HepG2 (cell line): ENCODE measurements around the gene AP4M1. TPM values are rescaled to one million over a fixed set of nuclear protein-coding genes. Genes with fewer than 3 reads are reported as not detected.
A peak's percentile ranks its signal among the peaks of the same experiment; 100 is the strongest.

Source experiments
- GABPA ChIP-seq, 2 experiments: IDR thresholded peaks; 2 replicates each; pipeline ENCODE4 v1.6.1; 2011 to 2016; ENCODE audit warnings: low read depth in 2 of 2, low read length in 1 of 2, missing biosample characterization in 1 of 2, missing genetic modification characterization in 1 of 2
- KMT2A ChIP-seq: sonication (generic); formaldehyde crosslinking; IDR thresholded peaks from 2 replicates; pipeline ENCODE4 v1.4.0; 2020; ENCODE audit warnings: missing genetic modification reagents
- MTA1 ChIP-seq: sonication (generic); formaldehyde crosslinking; IDR thresholded peaks from 2 replicates; pipeline ENCODE4 v1.4.0; 2020; ENCODE audit warnings: missing genetic modification reagents, mild to moderate bottlenecking, borderline replicate concordance
- NRL ChIP-seq: sonication (generic); formaldehyde crosslinking; IDR thresholded peaks from 2 replicates; pipeline ENCODE4 v1.5.0; 2020; ENCODE audit warnings: missing genetic modification reagents, mild to moderate bottlenecking, moderate library complexity, borderline replicate concordance
- PAX8 ChIP-seq: sonication (generic); formaldehyde crosslinking; IDR thresholded peaks from 2 replicates; pipeline ENCODE4 v1.8.0; 2022; ENCODE audit warnings: mild to moderate bottlenecking, missing genetic modification reagents, borderline replicate concordance
- TBP ChIP-seq: sonication (generic); formaldehyde crosslinking; IDR thresholded peaks from 2 replicates; pipeline ENCODE4 v1.5.0; 2020; ENCODE audit warnings: missing genetic modification reagents
- TCF12 ChIP-seq, 2 experiments: fragments of 450-650 bp in 1 of 2; sonication (generic) in 1 of 2; formaldehyde crosslinking in 1 of 2; IDR thresholded peaks; 2 replicates each; pipeline versions ENCODE4 v1.6.1 to v1.8.0; 2017 to 2022; ENCODE audit warnings: antibody characterized with exemption in 1 of 2, mild to moderate bottlenecking in 1 of 2, missing genetic modification reagents in 1 of 2, moderate library complexity in 1 of 2
- ZC3H13 ChIP-seq: sonication (generic); formaldehyde crosslinking; IDR thresholded peaks from 2 replicates; pipeline ENCODE4 v1.8.1; 2023; ENCODE audit warnings: mild to moderate bottlenecking, missing genetic modification reagents, moderate library complexity
- ZNF235 ChIP-seq: sonication (generic); formaldehyde crosslinking; IDR thresholded peaks from 2 replicates; pipeline ENCODE4 v1.8.1; 2023; ENCODE audit warnings: mild to moderate bottlenecking, missing genetic modification reagents, borderline replicate concordance
- ZNF546 ChIP-seq: sonication (generic); formaldehyde crosslinking; conservative IDR thresholded peaks from 2 replicates; pipeline ENCODE4 v1.8.1; 2023; ENCODE audit warnings: mild to moderate bottlenecking, missing genetic modification reagents
- ZNF672 ChIP-seq: sonication (generic); formaldehyde crosslinking; IDR thresholded peaks from 2 replicates; pipeline ENCODE4 v1.8.1; 2022; ENCODE audit warnings: missing genetic modification reagents
- ZNF782 ChIP-seq: sonication (generic); formaldehyde crosslinking; IDR thresholded peaks from 2 replicates; pipeline ENCODE4 v1.4.0; 2020; ENCODE audit warnings: missing genetic modification reagents, mild to moderate bottlenecking, borderline replicate concordance
- polyA plus RNA-seq, 8 experiments: library from polyadenylated mRNA; depleted of rRNA in 3 of 8; stranded (reverse) in 7 of 8; unstranded in 1 of 8; fragments of >200 nt; fragmentation: Illumina TruSeq in 4 of 8; extraction: Trizol in 4 of 8; gene quantifications; 2 replicates each; pipeline versions ENCODE4 v1.2.1 to v1.2.3, GENCODE V29; 2011 to 2016; ENCODE audit warnings: low read depth in 4 of 8, missing spikeins in 1 of 8, mixed read lengths in 1 of 8; ENCODE audit not compliant: insufficient read depth in 1 of 8
- total RNA-seq, 5 experiments: library from RNA; depleted of rRNA; stranded (reverse); fragments of >200 nt; fragmentation: Illumina TruSeq; extraction: Trizol; gene quantifications; 2 replicates each; pipeline ENCODE4 v1.2.3, GENCODE V29; 2016; ENCODE audit warnings: low read depth in 1 of 5
- TF ChIP-seq, protein P1 (sequence below): IDR thresholded peaks from 2 replicates; pipeline ENCODE4 v1.6.1; 2016; ENCODE audit warnings: low read depth, control low read depth
- TF ChIP-seq, protein P2 (sequence below): sonication (generic); formaldehyde crosslinking; IDR thresholded peaks from 2 replicates; pipeline ENCODE4 v1.4.0; 2020; ENCODE audit warnings: missing genetic modification reagents
- TF ChIP-seq, protein P3 (sequence below): sonication (generic); formaldehyde crosslinking; IDR thresholded peaks from 2 replicates; pipeline ENCODE4 v1.5.0; 2020; ENCODE audit warnings: missing genetic modification reagents
- TF ChIP-seq, protein P4 (sequence below): sonication (generic); formaldehyde crosslinking; IDR thresholded peaks from 2 replicates; pipeline ENCODE4 v1.8.0; 2022; ENCODE audit warnings: missing genetic modification reagents, mild to moderate bottlenecking, moderate library complexity, borderline replicate concordance
- TF ChIP-seq, protein P5 (sequence below): sonication (generic); formaldehyde crosslinking; IDR thresholded peaks from 2 replicates; pipeline ENCODE4 v1.9.0; 2021; ENCODE audit warnings: missing genetic modification reagents, borderline replicate concordance
- TF ChIP-seq, protein P6 (sequence below): sonication (generic); formaldehyde crosslinking; IDR thresholded peaks from 2 replicates; pipeline ENCODE4 v1.5.0; 2020; ENCODE audit warnings: missing genetic modification reagents, mild to moderate bottlenecking, borderline replicate concordance
- TF ChIP-seq, protein P7 (sequence below): IDR thresholded peaks from 2 replicates; pipeline ENCODE4 v1.6.1; 2018; ENCODE audit warnings: missing genetic modification reagents, mild to moderate bottlenecking, missing compliant biosample characterization

The AP4M1 gene
- total and polyA plus RNA-seq, 2 of the 13 experiments (the other 11 are each of a cell fraction or from before 2014, with no cell fraction given) = 6.3 to 9.7 TPM

DNA sequence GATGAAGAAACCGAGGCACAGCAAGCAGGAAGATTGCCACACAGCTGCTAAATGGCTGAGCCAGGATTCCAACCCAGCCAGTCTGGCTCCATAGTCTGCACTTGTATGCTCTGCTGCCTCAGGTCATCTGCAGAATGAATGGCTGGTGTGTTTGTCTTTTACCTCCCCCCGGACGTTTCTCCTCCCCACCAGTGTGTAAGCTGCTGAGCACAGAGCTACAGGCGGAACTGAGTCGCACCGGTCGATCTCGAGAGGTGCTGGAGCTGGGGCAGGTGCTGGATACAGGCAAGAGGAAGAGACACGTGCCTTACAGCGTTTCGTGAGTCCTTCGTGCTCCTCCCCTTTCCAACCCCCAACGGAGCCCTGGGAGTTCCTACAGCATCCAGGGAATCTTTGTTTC is 20.6 kb downstream of the AP4M1 start (continued):
- TF ChIP-seq, protein P1, sequence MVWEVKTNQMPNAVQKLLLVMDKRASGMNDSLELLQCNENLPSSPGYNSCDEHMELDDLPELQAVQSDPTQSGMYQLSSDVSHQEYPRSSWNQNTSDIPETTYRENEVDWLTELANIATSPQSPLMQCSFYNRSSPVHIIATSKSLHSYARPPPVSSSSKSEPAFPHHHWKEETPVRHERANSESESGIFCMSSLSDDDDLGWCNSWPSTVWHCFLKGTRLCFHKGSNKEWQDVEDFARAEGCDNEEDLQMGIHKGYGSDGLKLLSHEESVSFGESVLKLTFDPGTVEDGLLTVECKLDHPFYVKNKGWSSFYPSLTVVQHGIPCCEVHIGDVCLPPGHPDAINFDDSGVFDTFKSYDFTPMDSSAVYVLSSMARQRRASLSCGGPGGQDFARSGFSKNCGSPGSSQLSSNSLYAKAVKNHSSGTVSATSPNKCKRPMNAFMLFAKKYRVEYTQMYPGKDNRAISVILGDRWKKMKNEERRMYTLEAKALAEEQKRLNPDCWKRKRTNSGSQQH (CRISPR knock-in tag) = peak; percentile 83; the same call in 1 of the 2 replicates
- TF ChIP-seq ZNF546 = no peak
- TF ChIP-seq, protein P2, sequence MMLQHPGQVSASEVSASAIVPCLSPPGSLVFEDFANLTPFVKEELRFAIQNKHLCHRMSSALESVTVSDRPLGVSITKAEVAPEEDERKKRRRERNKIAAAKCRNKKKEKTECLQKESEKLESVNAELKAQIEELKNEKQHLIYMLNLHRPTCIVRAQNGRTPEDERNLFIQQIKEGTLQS (CRISPR knock-in tag) = no peak
- TF ChIP-seq TBP (CRISPR knock-in tag) = no peak
- TF ChIP-seq, protein P3, sequence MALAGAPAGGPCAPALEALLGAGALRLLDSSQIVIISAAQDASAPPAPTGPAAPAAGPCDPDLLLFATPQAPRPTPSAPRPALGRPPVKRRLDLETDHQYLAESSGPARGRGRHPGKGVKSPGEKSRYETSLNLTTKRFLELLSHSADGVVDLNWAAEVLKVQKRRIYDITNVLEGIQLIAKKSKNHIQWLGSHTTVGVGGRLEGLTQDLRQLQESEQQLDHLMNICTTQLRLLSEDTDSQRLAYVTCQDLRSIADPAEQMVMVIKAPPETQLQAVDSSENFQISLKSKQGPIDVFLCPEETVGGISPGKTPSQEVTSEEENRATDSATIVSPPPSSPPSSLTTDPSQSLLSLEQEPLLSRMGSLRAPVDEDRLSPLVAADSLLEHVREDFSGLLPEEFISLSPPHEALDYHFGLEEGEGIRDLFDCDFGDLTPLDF (CRISPR knock-in tag) = no peak
- TF ChIP-seq, protein P4, sequence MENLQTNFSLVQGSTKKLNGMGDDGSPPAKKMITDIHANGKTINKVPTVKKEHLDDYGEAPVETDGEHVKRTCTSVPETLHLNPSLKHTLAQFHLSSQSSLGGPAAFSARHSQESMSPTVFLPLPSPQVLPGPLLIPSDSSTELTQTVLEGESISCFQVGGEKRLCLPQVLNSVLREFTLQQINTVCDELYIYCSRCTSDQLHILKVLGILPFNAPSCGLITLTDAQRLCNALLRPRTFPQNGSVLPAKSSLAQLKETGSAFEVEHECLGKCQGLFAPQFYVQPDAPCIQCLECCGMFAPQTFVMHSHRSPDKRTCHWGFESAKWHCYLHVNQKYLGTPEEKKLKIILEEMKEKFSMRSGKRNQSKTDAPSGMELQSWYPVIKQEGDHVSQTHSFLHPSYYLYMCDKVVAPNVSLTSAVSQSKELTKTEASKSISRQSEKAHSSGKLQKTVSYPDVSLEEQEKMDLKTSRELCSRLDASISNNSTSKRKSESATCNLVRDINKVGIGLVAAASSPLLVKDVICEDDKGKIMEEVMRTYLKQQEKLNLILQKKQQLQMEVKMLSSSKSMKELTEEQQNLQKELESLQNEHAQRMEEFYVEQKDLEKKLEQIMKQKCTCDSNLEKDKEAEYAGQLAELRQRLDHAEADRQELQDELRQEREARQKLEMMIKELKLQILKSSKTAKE = peak; percentile 68; the same call in 1 of the 2 replicates
- no peak for TF ChIP-seq MTA1 (CRISPR knock-in tag)
- no peak for TF ChIP-seq NRL (CRISPR knock-in tag)
- TF ChIP-seq, protein P5, sequence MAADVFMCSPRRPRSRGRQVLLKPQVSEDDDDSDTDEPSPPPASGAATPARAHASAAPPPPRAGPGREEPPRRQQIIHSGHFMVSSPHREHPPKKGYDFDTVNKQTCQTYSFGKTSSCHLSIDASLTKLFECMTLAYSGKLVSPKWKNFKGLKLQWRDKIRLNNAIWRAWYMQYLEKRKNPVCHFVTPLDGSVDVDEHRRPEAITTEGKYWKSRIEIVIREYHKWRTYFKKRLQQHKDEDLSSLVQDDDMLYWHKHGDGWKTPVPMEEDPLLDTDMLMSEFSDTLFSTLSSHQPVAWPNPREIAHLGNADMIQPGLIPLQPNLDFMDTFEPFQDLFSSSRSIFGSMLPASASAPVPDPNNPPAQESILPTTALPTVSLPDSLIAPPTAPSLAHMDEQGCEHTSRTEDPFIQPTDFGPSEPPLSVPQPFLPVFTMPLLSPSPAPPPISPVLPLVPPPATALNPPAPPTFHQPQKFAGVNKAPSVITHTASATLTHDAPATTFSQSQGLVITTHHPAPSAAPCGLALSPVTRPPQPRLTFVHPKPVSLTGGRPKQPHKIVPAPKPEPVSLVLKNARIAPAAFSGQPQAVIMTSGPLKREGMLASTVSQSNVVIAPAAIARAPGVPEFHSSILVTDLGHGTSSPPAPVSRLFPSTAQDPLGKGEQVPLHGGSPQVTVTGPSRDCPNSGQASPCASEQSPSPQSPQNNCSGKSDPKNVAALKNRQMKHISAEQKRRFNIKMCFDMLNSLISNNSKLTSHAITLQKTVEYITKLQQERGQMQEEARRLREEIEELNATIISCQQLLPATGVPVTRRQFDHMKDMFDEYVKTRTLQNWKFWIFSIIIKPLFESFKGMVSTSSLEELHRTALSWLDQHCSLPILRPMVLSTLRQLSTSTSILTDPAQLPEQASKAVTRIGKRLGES = no peak
- TF ChIP-seq ZC3H13 (CRISPR knock-in tag) = no peak; the same call in 1 of the 2 replicates
- no peak for TF ChIP-seq ZNF235 (CRISPR knock-in tag)
- no peak for TF ChIP-seq ZNF782 (CRISPR knock-in tag)
- no peak for TF ChIP-seq PAX8 (CRISPR knock-in tag)
- TF ChIP-seq, protein P6, sequence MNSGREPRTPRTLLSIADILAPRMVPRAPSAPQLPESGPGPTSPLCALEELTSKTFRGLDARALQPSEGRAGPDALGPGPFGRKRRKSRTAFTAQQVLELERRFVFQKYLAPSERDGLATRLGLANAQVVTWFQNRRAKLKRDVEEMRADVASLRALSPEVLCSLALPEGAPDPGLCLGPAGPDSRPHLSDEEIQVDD (CRISPR knock-in tag) = no peak
- TF ChIP-seq TCF12 (IDR thresholded peaks at IDR 0.05) = no peak
- TF ChIP-seq TCF12 (CRISPR knock-in tag; IDR thresholded peaks at IDR 0.05) = no peak
- TF ChIP-seq ZNF672 (CRISPR knock-in tag) = no peak
- TF ChIP-seq, protein P7, sequence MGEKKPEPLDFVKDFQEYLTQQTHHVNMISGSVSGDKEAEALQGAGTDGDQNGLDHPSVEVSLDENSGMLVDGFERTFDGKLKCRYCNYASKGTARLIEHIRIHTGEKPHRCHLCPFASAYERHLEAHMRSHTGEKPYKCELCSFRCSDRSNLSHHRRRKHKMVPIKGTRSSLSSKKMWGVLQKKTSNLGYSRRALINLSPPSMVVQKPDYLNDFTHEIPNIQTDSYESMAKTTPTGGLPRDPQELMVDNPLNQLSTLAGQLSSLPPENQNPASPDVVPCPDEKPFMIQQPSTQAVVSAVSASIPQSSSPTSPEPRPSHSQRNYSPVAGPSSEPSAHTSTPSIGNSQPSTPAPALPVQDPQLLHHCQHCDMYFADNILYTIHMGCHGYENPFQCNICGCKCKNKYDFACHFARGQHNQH (CRISPR knock-in tag) = peak; percentile 82
- no peak for TF ChIP-seq GABPA (IDR thresholded peaks at IDR 0.05; ENCODE audit: low read depth, low read length)
- peak; percentile 66 for TF ChIP-seq GABPA (CRISPR knock-in tag; IDR thresholded peaks at IDR 0.05; ENCODE audit: low read depth)
- TF ChIP-seq KMT2A (CRISPR knock-in tag) = no peak
